Endothelial cell of hepatic sinusoid (primary cell): ENCODE measurements around the gene TMEM41A.

Experiments used
- in situ Hi-C: cut with HindIII; loops from 2 replicates; pipeline ENCODE4 v1.10.0; 2017; ENCODE audit warnings: low sequenced_read_pairs

The TMEM41A gene

GRCh38 chr3:185498503-185499396 lies at the start of gene TMEM41A:
TMEM41A (minus strand) TSS chr3:185499035; CDS start chr3:185498961, 74 bp downstream.
- in situ Hi-C loops = no loop called here

GRCh38 chr3:185540695-185541094 lies 41.9 kb upstream of the TMEM41A start:
- in situ Hi-C loops = no loop called here

GRCh38 chr3:185539934-185540333 lies 41.1 kb upstream of the TMEM41A start:
- in situ Hi-C loops = no loop called here

GRCh38 chr3:185537369-185537970 lies 38.6 kb upstream of the TMEM41A start:
- in situ Hi-C loops = no loop called here

GRCh38 chr3:185534511-185534910 lies 35.7 kb upstream of the TMEM41A start:
- in situ Hi-C loops = no loop called here

GRCh38 chr3:185532901-185533300 lies 34.1 kb upstream of the TMEM41A start:
- in situ Hi-C loops = no loop called here

GRCh38 chr3:185530856-185531255 lies 32.0 kb upstream of the TMEM41A start:
- in situ Hi-C loops = no loop called here

- in situ Hi-C loops = no loop called here
Measured at GRCh38 chr3:185528532-185528931, 29.7 kb upstream of the TMEM41A start.

GRCh38 chr3:185527364-185527763 lies 28.5 kb upstream of the TMEM41A start:
- in situ Hi-C loops = no loop called here

- in situ Hi-C loops = no loop called here
Measured at GRCh38 chr3:185526349-185526951, 27.6 kb upstream of the TMEM41A start.

GRCh38 chr3:185521349-185522138 lies 22.7 kb upstream of the TMEM41A start:
- in situ Hi-C loops = no loop called here

- in situ Hi-C loops = no loop called here
Measured at GRCh38 chr3:185519021-185519420, 20.2 kb upstream of the TMEM41A start.

- in situ Hi-C loops = no loop called here
Measured at GRCh38 chr3:185517387-185518130, 18.7 kb upstream of the TMEM41A start.

- in situ Hi-C loops = no loop called here
Measured at GRCh38 chr3:185511711-185512110, 12.9 kb upstream of the TMEM41A start.

- in situ Hi-C loops = loop anchor here (5.0 kb wide), 1 partner anchor 36 kb away; no protein-coding TSS in a partner anchor
Measured at GRCh38 chr3:185508335-185508991, 9.6 kb upstream of the TMEM41A start.

- in situ Hi-C loops = loop anchor here (5.0 kb wide), 1 partner anchor 36 kb away; no protein-coding TSS in a partner anchor
Measured at GRCh38 chr3:185507883-185508282, 9.0 kb upstream of the TMEM41A start.

- in situ Hi-C loops = loop anchor here (5.0 kb wide), 1 partner anchor 32 kb away; no protein-coding TSS in a partner anchor
Measured at GRCh38 chr3:185504636-185505035, 5.8 kb upstream of the TMEM41A start.

- in situ Hi-C loops = no loop called here
Measured at GRCh38 chr3:185503521-185503920, 4.7 kb upstream of the TMEM41A start.

- in situ Hi-C loops = no loop called here
Measured at GRCh38 chr3:185502987-185503386, 4.2 kb upstream of the TMEM41A start.

- in situ Hi-C loops = no loop called here
Measured at GRCh38 chr3:185490241-185490640, 8.6 kb downstream of the TMEM41A start.
